Heart right ventricle (tissue), 16 donors: Measurements from ENCODE around the gene HOXA2. TPM values are rescaled to one million over a fixed set of nuclear protein-coding genes. Genes with fewer than 3 reads are reported as not detected.

Experiments
- ATAC-seq, 8 donors: fragments of 200-7000 bp; cut with Tn5 transposase; one replicate each; pipeline ENCODE4 v1.9.1; 2020; ENCODE audit warnings: mild to moderate bottlenecking in 8 of 8, moderate library complexity in 8 of 8, moderate number of reproducible peaks in 1 of 8
- DNase-seq, 2 donors: peaks; one replicate each; pipeline ENCODE4 v3.0.0-alpha.2; 2020
- H3K27ac ChIP-seq, 10 donors: fragments of 200-600 bp; sonication (generic) in 2 of 10; one replicate each; pipeline versions ENCODE4 v1.5.0 to v1.8.0; 2020 to 2022; ENCODE audit warnings: mild to moderate bottlenecking in 3 of 10
- H3K27me3 ChIP-seq, 7 donors: fragments of 200-600 bp; one replicate each; pipeline ENCODE4 v1.8.0; 2021 to 2022; ENCODE audit warnings: mild to moderate bottlenecking in 2 of 7
- H3K36me3 ChIP-seq, 9 donors: fragments of 200-600 bp; sonication (generic) in 1 of 9; one replicate each; pipeline versions ENCODE4 v1.5.0 to v1.8.0; 2020 to 2022; ENCODE audit warnings: mild to moderate bottlenecking in 2 of 9
- H3K4me1 ChIP-seq, 9 donors: fragments of 200-600 bp; sonication (generic) in 1 of 9; one replicate each; pipeline versions ENCODE4 v1.5.0 to v1.8.0; 2020 to 2022; ENCODE audit warnings: mild to moderate bottlenecking in 4 of 9
- H3K4me3 ChIP-seq, 10 donors: fragments of 200-600 bp; sonication (generic) in 2 of 10; one replicate each; pipeline versions ENCODE4 v1.5.0 to v1.8.0; 2020 to 2022; ENCODE audit warnings: mild to moderate bottlenecking in 7 of 10, moderate library complexity in 2 of 10
- H3K9me3 ChIP-seq, 11 donors: fragments of 200-600 bp in 10 of 11; sonication (generic) in 2 of 11; one replicate each; pipeline versions ENCODE4 v1.5.0 to v1.8.0; 2013 to 2022; ENCODE audit warnings: mild to moderate bottlenecking in 2 of 11, control low read depth in 1 of 11, moderate library complexity in 1 of 11
- WGBS, 2 donors: extraction: QIAGEN DNeasy Blood & Tissue Kit; methylation state at CpG; one replicate each; pipeline ENCODE4 v1.1.7; 2013; ENCODE audit warnings: inconsistent platforms in 1 of 2; 5-methylcytosine and 5-hydroxymethylcytosine counted together
- intact Hi-C, 10 donors: fragments of 100-400 bp; cut with DNase I; formaldehyde crosslinking; loops; one replicate each; pipeline versions ENCODE4 v1.11.1 to v1.14.2; 2022
- polyA plus RNA-seq, 2 donors: library from polyadenylated mRNA; stranded (reverse); fragments of 200-250 nt; gene quantifications; one replicate each; pipeline ENCODE4 v1.2.3, GENCODE V29; 2013
- total RNA-seq, 10 donors: library from RNA; stranded (reverse); fragmentation: NEBNext Ultra II Directional in 3 of 10; extraction: Animal tissue kit (Norgen Biotek cat#: 25700) in 3 of 10; gene quantifications; one replicate each; pipeline versions ENCODE4 v1.2.1 to v1.2.4, GENCODE V29; 2021 to 2023
- TF ChIP-seq, protein P1 (sequence below), 9 donors: fragments of 200-600 bp; sonication (generic) in 2 of 9; IDR thresholded peaks; one replicate each; pipeline versions ENCODE4 v1.5.0 to v1.8.0; 2021 to 2022; ENCODE audit warnings: antibody characterized with exemption in 9 of 9, mild to moderate bottlenecking in 5 of 9, moderate library complexity in 1 of 9
- donor health status: Arrhythmogenic right ventricular cardiomyopathy.
- donor health status: ischemic (EF 13 %, LVEDD 7.1; RV severe dilation, severe dysfunction).
- donor health status: healthy with polysubstance abuse.
- donor health status: DM: no; HTN: yes; CAD: no.
- donor health status: DM: no; HTN: no; CAD: no.
- donor health status: ischemic (EF 25% LVEDD 6.9; RV normal size, moderate dysfunction).
- donor health status: ischemic (EF 25% LVEDD 5.7; RV mildly dilated, moderate dysfunction).
- donor health status: healthy.
- donor health status: DM: yes; HTN: yes; CAD: no.
- donor health status: Ischemic cardiomyopathy.
- donor health status: ischemic (EF 35%, LVEDD 5.7; RV mildly dilated, moderate dysfunction).
- donor health status: nonischemic (EF 11% LVEDD 7.7; RV severe dilation, severe dysfunction).
- donor health status: DM: yes; HTN: yes; CAD: no.
- donor health status: PGD.
- donor health status: ischemic (EF 29% LVEDD 5.4; RV normal size, mild dysfunction).
- donor health status: nonischemic (EF 23%, LVEDD 6.1; RV moderate dilation, normal function).

Gene HOXA2
- total and polyA plus RNA-seq, 12 donors, result 0.10 to 0.23 (median 0.19) TPM; not detected in 8

DNA sequence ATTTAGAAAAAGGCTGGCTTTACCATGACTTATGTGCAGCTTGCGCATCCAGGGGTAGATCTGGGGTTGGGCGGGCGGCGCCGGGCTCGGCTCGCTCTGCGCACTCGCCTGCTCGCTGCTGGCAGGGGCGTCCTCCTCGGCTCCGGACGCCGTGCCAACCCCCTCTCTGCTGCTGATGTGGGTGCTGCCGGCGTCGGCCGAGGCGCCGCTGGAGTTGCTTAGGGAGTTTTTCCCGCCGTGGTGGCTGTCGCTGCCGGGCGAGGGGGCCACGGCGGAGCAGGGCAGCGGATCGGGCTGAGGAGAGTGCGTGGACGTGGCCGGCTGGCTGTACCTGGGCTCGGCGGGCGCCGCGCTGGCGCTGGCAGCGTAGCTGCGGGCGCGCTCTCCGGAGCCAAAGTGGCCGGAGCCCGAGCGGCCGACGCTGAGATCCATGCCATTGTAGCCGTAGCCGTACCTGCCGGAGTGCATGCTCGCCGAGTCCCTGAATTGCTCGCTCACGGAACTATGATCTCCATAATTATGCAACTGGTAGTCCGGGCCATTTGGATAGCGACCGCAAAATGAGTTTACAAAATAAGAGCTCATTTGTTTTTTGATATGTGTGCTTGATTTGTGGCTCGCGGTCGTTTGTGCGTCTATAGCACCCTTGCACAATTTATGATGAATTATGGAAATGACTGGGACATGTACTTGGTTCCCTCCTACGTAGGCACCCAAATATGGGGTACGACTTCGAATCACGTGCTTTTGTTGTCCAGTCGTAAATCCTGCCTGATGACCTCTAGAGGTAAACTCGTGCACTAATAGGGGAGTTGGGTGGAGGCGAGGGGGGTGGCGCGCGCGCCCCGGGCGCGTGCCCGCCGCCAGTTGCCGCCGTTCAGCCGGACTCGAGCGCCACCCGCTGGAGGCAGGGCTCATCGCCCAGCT is 40.8 kb upstream of the HOXA2 start, which contains the start of gene HOXA5:
Gene HOXA5 (minus strand): TSS at position 659 of the 927 bp plus-strand sequence. CDS start 74 bp downstream, at position 585.
- DNase-seq, result no peak
- peaks cover 0 to 62% (median 33%) of the 10 kb centered on the region in 9 donors for H3K4me1 ChIP-seq

DNA sequence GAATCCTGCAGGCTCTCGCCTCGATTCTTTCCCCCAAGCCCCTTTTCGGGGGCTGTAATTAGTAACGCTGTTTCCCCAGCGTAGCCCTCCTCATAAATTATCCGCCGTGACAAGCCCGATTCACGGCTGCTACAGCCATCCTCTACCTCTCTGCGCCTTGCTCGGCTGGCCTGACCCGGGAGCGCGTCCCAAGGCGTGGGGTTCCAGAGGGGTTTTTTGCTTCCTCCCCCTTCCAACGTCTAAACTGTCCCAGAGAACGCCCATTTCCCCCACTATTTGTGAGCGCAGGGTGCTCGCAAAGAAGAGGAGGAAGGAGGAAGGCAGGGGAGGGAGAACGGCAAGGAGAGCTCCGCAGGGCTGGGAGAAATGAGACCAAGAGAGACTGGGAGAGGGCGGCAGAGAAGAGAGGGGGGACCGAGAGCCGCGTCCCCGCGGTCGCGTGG is 40.1 kb upstream of the HOXA2 start:
- H3K4me1 ChIP-seq, result peaks cover 0 to 55% (median 26%) of the 10 kb centered on the region in 9 donors
- H3K27me3 ChIP-seq, result peaks cover 60 to 100% (median 100%) of the 10 kb centered on the region in 7 donors
- no peaks in the 10 kb centered on the region for H3K36me3 ChIP-seq
- H3K27ac ChIP-seq, result peak overlapping the region in 1 of 10 donors; percentile 56
- intact Hi-C loops, result no loop called here
- no peaks in the 10 kb centered on the region for H3K9me3 ChIP-seq
- TF ChIP-seq, protein P1, sequence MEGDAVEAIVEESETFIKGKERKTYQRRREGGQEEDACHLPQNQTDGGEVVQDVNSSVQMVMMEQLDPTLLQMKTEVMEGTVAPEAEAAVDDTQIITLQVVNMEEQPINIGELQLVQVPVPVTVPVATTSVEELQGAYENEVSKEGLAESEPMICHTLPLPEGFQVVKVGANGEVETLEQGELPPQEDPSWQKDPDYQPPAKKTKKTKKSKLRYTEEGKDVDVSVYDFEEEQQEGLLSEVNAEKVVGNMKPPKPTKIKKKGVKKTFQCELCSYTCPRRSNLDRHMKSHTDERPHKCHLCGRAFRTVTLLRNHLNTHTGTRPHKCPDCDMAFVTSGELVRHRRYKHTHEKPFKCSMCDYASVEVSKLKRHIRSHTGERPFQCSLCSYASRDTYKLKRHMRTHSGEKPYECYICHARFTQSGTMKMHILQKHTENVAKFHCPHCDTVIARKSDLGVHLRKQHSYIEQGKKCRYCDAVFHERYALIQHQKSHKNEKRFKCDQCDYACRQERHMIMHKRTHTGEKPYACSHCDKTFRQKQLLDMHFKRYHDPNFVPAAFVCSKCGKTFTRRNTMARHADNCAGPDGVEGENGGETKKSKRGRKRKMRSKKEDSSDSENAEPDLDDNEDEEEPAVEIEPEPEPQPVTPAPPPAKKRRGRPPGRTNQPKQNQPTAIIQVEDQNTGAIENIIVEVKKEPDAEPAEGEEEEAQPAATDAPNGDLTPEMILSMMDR (IDR thresholded peaks at IDR 0.05), result no peak
- ATAC-seq, result no peak
- 7 to 8% methylated on average over 29 of the region's 29 CpGs for WGBS, 2 donors
- no peak for DNase-seq
- H3K4me3 ChIP-seq, result peak overlapping the region; percentile 10 to 60 (median 36)

More for the DNA sequence above, 40.8 kb upstream of the HOXA2 start, which contains the start of gene HOXA5:
- peak in 3 of 8 donors; percentile 34 to 50 (median 36) for ATAC-seq
- Histone ChIP-seq H3K36me3 (no peaks in the 10 kb centered on the region), H3K4me3 (peak within 1 kb of the TSS; percentile 10 to 60 (median 36)), H3K27me3 (peaks cover 67 to 100% (median 100%) of the 10 kb centered on the region in 7 donors), H3K27ac (peak within 1 kb of the TSS in 1 of 10 donors; percentile 56), H3K9me3 (no peaks in the 10 kb centered on the region)
- intact Hi-C loops, result no loop called here
- TF ChIP-seq, protein P1 (IDR thresholded peaks at IDR 0.05), result peak; percentile 7 to 62 (median 41)
- 4 to 8% methylated on average over 77 to 86 of the region's 86 CpGs for WGBS, 2 donors

DNA sequence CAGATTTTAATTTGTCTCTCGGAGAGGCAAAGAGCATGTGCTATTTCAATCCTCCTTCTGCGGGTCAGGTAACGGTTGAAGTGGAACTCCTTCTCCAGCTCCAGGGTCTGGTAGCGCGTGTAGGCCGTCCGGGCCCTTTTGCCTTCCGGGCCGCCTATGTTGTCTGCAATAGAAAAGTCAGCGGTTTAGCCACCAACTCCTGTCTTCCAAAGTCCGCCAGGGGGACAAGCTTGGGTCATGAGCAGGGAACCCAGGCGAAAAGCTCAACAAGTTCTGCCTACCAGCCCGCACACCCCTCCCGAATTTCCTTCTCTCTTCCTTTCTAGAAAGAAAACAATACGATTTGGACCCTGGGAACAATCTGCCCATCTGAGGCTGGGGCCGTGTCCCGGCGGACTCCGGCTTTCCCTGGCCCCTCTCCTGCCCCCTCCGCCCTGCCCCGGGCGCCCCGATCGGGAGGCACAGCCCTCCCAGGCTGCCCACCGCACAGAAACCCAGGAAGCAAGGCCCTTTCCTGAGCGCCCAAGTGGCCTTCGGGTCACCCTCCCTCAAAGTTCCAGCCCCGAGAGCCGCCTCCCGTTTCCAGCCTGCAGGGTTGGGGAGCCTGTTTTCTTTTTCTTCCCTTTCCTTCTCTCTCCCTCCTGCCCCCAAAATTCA is 39.6 kb upstream of the HOXA2 start:
- Histone ChIP-seq H3K27me3 (peaks cover 56 to 100% (median 100%) of the 10 kb centered on the region in 7 donors), H3K9me3 (no peaks in the 10 kb centered on the region), H3K4me1 (peaks cover 0 to 49% (median 21%) of the 10 kb centered on the region in 9 donors), H3K27ac (no peak overlapping the region), H3K36me3 (no peaks in the 10 kb centered on the region), H3K4me3 (peak overlapping the region in 9 of 10 donors; percentile 10 to 60 (median 33))
- intact Hi-C loops, result no loop called here
- no peak for ATAC-seq
- DNase-seq, result no peak
- WGBS, 2 donors, result 7 to 14% methylated on average over 30 of the region's 30 CpGs
- TF ChIP-seq, protein P1 (IDR thresholded peaks at IDR 0.05), result no peak
